ENCODE data around the gene EVA1B. TPM values are rescaled to one million over a fixed set of nuclear protein-coding genes. Genes with fewer than 3 reads are reported as not detected.

EVA1B gene
- total RNA-seq, 1 experiment from 2014 or later, result 25.1 TPM

GRCh38 chr1:36351227-36351977 lies 28.0 kb upstream of the EVA1B start:
- POLR2A ChIA-PET, result no interaction called here
- Histone ChIP-seq H3K27ac (ENCODE audit: low read depth, low read length) (peak overlapping the region; percentile 54), H3K36me3 (ENCODE audit: control insufficient read depth in 1 of 2, insufficient read depth in 2 of 2, low read length in 2 of 2) (peaks cover 18 to 28% of the 10 kb centered on the region in 2 experiments; a peak in 3 of 4 replicates), H3K9me2 (ENCODE audit: insufficient read depth) (no peaks in the 10 kb centered on the region), H3K9me3 (ENCODE audit: control insufficient read depth in 1 of 2, insufficient read depth in 1 of 2, low read depth in 1 of 2, low read length in 2 of 2) (no peaks in the 10 kb centered on the region), H3K9ac (ENCODE audit: low read length) (peak overlapping the region; percentile 63), H3K4me3 (replicated peaks in 1 of 2; ENCODE audit: low read depth in 1 of 2, low read length in 2 of 2) (peak overlapping the region; percentile 1 to 44; a peak in 2 of 4 replicates), H3K4me2 (ENCODE audit: low read length) (peak overlapping the region; percentile 78), H4K20me1 (ENCODE audit: insufficient read depth) (no peaks in the 10 kb centered on the region), H3K79me2 (ENCODE audit: insufficient read depth, low read length) (no peaks in the 10 kb centered on the region), H2AFZ (ENCODE audit: low read depth, low read length, poor library complexity, severe bottlenecking) (no peak overlapping the region), H3K4me1 (ENCODE audit: control insufficient read depth in 1 of 2, insufficient read depth in 2 of 2, low read length in 2 of 2) (peaks cover 6 to 50% of the 10 kb centered on the region in 2 experiments; a peak in 3 of 4 replicates), H3K27me3 (ENCODE audit: insufficient read depth, low read length) (no peaks in the 10 kb centered on the region)
- intact Hi-C loops (cut with micrococcal nuclease), result no loop called here
- DNase-seq (ENCODE audit: low read depth, low spot score), result peak; percentile 32
- RAD21 ChIA-PET (ENCODE audit: low non-redundant PET in 1 of 2, low total read pairs in 2 of 2, uncharacterized antibody in 2 of 2, unreplicated experiment in 2 of 2), result interaction anchor here in 1 of 2 experiments (1.2 kb wide), 1 partner anchor 17 kb away, joined by 4 read pairs; no protein-coding TSS in a partner anchor
- CTCF ChIA-PET, result interaction anchor here (0.8 kb wide), 1 partner anchor 9 kb away, joined by 4 read pairs; no protein-coding TSS in a partner anchor
- no TSS peak for BruUV-seq (replicated peaks)
- peak; percentile 75 for ATAC-seq
- TF ChIP-seq, protein P1, sequence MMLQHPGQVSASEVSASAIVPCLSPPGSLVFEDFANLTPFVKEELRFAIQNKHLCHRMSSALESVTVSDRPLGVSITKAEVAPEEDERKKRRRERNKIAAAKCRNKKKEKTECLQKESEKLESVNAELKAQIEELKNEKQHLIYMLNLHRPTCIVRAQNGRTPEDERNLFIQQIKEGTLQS (IDR thresholded peaks at IDR 0.05), result no peak
- TF ChIP-seq EZH2phosphoT487 (IDR thresholded peaks at IDR 0.05; ENCODE audit: borderline replicate concordance) (no peak), REST (IDR thresholded peaks at IDR 0.05; ENCODE audit: low read depth) (no peak), RAD21 (IDR thresholded peaks at IDR 0.05; ENCODE audit: low read depth) (no peak), MAX (IDR thresholded peaks at IDR 0.05) (no peak), CBX3 (IDR thresholded peaks at IDR 0.05; ENCODE audit: low read depth) (no peak), ZNF274 (IDR thresholded peaks at IDR 0.05; ENCODE audit: low read depth, low read length) (no peak), ZBTB33 (IDR thresholded peaks at IDR 0.05; ENCODE audit: extremely low read depth, insufficient replicate concordance, low read length) (no peak), EZH2 (IDR thresholded peaks at IDR 0.05) (no peak), SRF (IDR thresholded peaks at IDR 0.05; ENCODE audit: low read depth) (no peak), SIN3A (IDR thresholded peaks at IDR 0.05; ENCODE audit: low read depth) (no peak), ZFX (IDR thresholded peaks at IDR 0.05) (no peak), CEBPB (IDR thresholded peaks at IDR 0.05; ENCODE audit: low read depth) (no peak), ELF1 (IDR thresholded peaks at IDR 0.05; ENCODE audit: borderline replicate concordance, low read depth) (no peak; the same call in 1 of the 2 replicates), EGR1 (IDR thresholded peaks at IDR 0.05; ENCODE audit: low read depth) (no peak), FOSL1 (IDR thresholded peaks at IDR 0.05; ENCODE audit: low read depth) (peak; percentile 33; the same call in 1 of the 2 replicates), SP1 (IDR thresholded peaks at IDR 0.05; ENCODE audit: low read depth) (peak; percentile 58), JUND (IDR thresholded peaks at IDR 0.05) (0 out of 2 replicates have a peak, but pooled peaks have one; percentile 31), POLR2A (IDR thresholded peaks at IDR 0.05; ENCODE audit: borderline replicate concordance, extremely low read depth, insufficient read depth, insufficient read length) (no peak)
- TF ChIP-seq, protein P2, sequence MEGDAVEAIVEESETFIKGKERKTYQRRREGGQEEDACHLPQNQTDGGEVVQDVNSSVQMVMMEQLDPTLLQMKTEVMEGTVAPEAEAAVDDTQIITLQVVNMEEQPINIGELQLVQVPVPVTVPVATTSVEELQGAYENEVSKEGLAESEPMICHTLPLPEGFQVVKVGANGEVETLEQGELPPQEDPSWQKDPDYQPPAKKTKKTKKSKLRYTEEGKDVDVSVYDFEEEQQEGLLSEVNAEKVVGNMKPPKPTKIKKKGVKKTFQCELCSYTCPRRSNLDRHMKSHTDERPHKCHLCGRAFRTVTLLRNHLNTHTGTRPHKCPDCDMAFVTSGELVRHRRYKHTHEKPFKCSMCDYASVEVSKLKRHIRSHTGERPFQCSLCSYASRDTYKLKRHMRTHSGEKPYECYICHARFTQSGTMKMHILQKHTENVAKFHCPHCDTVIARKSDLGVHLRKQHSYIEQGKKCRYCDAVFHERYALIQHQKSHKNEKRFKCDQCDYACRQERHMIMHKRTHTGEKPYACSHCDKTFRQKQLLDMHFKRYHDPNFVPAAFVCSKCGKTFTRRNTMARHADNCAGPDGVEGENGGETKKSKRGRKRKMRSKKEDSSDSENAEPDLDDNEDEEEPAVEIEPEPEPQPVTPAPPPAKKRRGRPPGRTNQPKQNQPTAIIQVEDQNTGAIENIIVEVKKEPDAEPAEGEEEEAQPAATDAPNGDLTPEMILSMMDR (IDR thresholded peaks at IDR 0.05 in 2 of 3, conservative IDR thresholded peaks at IDR 0.05 in 1 of 3; ENCODE audit: borderline replicate concordance in 1 of 3, insufficient read depth in 1 of 3, low read depth in 2 of 3, low read length in 2 of 3), result no peak
